H1 (cell line): ENCODE data around the gene DOCK8. TPM values are rescaled to one million over a fixed set of nuclear protein-coding genes. Genes with fewer than 3 reads are reported as not detected.

Experiments
- polyA plus RNA-seq, 7 experiments: library from polyadenylated mRNA; depleted of rRNA in 3 of 7; stranded (reverse) in 5 of 7; unstranded in 2 of 7; fragments of >200 nt in 5 of 7; fragments of 200-250 nt in 2 of 7; gene quantifications; 1 replicate in 5 of 7; 2 replicates in 1 of 7; 4 replicates in 1 of 7; pipeline versions ENCODE4 v1.2.1 to v1.2.3, GENCODE V29; 2011 to 2013; ENCODE audit warnings: missing spikeins in 2 of 7, mixed read lengths in 2 of 7
- total RNA-seq: library from RNA; stranded (reverse); fragmentation: NEBNext Ultra II Directional; extraction: Animal tissue kit (Norgen Biotek cat#: 25700); gene quantifications from 2 replicates; pipeline ENCODE4 v1.2.1, GENCODE V29; 2021
- TF ChIP-seq, protein P1 (sequence below): IDR thresholded peaks from 2 replicates; pipeline ENCODE4 v1.6.1; 2012; ENCODE audit warnings: low read length, inconsistent platforms

Gene DOCK8
- total and polyA plus RNA-seq, 2 of the 8 experiments (the other 6 are each of a cell fraction or from before 2014, with no cell fraction given): 0.57 to 2.0 TPM

DNA sequence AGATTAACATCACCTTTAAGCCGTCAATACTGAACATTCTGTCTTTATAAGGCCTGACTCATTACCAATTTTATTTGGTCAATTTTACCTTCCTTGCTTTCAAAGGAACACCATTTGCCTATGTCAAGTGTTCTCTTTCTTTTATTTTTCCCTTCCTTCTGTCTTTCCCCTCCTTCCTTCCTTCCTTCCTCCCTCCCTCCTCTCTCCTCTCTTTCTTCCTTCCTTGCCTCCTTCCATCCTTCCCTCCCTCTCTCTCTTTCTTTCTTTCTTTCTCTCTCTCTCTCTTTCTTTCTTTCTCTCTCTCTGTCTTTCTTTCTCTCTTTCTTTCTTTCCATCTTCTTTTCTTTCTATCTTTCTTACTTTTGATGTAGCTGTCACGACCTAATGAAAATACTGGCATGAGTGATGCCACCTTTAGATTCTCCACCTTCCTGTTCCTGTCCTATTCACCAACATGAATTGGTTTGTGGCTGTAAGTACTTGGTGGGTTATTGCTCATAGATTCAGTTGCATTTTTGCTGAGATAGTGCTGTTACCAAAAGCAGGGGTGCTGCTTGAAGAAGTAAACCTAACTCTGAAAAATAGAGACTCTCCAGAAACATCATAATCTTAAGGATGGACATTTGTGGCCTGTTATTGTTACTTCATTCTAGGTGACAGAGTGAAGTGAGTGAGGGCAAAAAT, 33.8 kb downstream of the DOCK8 start (continued):
- TF ChIP-seq, protein P1, sequence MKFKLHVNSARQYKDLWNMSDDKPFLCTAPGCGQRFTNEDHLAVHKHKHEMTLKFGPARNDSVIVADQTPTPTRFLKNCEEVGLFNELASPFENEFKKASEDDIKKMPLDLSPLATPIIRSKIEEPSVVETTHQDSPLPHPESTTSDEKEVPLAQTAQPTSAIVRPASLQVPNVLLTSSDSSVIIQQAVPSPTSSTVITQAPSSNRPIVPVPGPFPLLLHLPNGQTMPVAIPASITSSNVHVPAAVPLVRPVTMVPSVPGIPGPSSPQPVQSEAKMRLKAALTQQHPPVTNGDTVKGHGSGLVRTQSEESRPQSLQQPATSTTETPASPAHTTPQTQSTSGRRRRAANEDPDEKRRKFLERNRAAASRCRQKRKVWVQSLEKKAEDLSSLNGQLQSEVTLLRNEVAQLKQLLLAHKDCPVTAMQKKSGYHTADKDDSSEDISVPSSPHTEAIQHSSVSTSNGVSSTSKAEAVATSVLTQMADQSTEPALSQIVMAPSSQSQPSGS: no peak
